Pulmonary artery endothelial cell (primary cell): Measurements from ENCODE around the gene COL5A2. TPM values are rescaled to one million over a fixed set of nuclear protein-coding genes. Genes with fewer than 3 reads are reported as not detected.

ENCODE experiments used
- DNase-seq: peaks from one replicate; pipeline ENCODE4 v3.0.0-alpha.2; 2011; ENCODE audit warnings: low read depth, low spot score
- total RNA-seq: library from RNA; depleted of rRNA; stranded (reverse); fragments of >200 nt; gene quantifications from 2 replicates; pipeline ENCODE4 v1.2.3, GENCODE V29; 2014

The COL5A2 gene
- total RNA-seq, 1 donor from 2014 or later = 188 TPM

DNA sequence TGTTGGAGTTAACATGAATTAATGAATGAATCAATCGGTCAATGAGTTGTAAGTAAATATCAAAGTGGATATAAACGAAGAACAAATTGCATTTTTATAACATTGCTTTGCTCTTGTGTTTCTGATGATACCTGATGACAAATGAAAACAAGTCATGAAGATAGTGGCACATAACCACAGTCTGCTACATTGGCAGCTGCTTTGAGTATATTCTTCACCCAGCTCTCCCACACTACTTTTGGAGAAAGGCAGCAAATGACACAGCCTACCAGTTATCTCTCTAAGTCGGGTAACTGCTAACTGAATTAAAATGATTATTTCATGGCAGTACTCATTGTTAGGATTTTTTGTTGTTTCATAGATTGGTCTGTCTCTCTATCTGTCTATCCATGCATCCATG, 76.8 kb downstream of the COL5A2 start:
- no peak for DNase-seq

DNA sequence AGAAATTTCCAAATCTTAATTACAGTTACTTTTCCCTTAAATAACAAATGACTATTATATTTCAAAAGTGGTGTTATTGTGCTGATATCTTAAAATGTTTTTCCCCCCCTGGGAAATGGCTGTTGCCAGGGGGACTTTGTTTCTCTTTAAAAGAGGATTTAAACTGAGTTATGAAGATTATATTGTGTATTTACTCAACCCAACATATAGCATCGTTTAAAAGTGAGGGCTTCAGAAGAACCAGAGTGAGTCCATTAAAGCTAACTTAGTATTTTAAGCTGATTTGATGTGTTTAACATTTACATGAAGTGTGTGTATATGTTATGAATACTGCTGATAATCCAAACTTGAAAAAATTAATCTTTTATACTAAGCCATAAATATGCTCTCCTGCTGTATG, 81.6 kb downstream of the COL5A2 start:
- DNase-seq = no peak

DNA sequence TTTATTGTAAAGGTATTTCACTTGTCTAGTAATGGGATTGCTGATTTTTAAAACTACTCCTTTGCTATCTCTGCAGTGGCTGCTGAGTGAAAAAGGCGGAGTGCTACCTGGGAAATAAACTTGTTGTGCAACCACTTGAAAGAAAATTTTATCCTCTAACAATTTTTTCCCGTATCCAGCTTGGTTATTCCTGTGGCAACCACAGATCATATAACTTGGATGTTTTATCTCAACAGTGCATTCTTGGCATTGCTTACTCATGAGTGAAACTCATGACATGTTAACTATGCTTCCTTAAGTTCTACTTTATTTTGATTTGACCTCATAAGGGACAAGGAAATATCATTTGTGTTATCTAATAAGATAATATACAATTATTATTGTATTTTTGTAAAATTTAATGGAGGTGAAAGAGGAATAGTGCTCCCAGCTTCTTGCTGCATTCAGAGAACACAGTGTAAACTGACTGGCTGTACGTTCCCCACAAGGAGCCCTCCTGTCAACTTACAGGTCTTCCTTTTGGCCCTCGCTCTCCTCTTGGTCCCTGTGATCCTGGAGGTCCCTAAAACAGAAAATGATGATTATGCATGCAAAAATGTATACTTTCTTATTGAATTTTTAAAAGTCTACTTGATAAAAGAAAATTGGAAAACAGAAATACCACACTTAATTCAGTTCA, 82.7 kb downstream of the COL5A2 start:
- DNase-seq = peak; percentile 36

DNA sequence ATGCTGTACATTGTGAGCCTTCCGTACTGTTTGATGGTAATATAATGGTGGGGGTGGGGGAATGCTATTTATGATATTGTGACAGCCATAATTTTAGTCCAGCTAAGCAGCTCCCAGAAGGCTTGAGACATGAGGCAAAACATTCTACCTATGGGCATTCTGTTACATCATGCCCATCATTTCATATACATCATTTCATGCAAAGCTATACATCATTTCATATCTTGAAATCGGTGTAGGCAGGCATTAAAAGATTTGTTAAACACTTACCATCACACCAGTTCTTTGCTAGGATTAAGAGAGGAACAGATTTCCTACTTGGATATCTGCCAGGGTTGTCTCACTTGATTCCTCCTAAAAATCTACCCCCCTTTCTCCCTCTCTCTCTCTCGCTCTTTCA, 84.5 kb downstream of the COL5A2 start:
- DNase-seq = no peak

DNA sequence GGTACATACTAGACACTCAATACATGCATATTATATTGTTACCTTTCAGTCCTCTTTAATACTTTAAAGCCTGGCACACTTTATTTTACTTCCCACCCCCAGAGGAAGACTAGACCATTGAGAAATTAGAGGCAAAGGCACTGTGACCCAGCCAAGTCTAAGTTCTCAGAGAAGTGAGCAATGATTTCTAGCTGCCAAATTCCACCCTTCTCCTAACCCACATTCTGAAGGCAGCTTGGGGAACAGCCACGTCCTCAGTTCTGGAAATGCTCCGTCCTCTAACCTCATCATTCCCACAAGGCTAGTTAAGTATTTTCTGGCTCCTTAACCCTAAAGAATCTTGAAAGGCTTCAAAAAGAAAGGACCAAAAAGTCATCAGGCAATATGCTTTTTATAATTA, 86.6 kb downstream of the COL5A2 start:
- DNase-seq = no peak

DNA sequence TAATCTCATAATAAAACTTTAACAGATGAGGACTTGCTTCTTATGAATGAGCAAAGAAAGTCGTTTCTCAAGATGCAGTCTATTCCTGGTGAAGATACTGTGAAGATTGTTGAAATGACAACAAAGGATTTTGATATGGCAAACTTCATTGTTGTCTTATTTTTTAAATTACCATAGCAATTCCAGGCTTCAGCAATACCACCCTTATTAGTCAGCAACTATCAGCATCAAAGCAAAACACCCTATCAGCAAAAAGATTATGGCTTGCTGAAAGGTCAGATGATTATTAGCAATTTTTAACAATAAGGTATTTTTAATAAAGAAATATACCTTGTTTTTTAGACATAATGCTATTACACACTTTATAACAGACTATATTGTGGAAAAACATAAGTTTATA, 88.3 kb downstream of the COL5A2 start:
- no peak for DNase-seq

DNA sequence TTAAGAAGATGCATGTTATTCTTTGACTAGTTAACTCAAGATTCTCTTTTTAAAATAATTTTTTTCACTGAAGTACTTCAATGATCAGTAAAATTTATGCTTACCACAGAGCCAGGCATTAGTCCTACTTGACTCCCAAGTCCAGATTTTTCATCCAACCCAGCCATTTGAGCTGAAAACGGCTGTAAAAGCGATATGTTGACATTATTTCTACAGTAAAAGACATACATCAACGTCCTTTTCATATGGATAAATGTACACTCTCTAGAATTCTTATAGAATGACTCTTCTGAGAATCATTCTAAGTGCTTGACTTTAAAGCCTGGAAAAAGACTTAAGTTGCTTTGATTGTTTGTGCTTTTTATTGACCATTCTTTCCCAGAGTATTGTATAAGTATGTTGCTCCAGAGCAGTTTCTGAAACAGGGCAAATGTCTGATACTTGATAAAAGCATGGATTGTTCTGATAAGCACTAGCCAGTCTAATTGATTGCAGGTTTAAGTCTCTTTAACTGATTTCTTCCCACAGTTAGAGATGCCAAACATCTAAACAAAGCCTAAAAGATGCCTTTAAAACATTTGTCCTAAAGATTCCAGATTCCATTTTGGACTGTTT, 90.9 kb downstream of the COL5A2 start:
- DNase-seq = no peak

DNA sequence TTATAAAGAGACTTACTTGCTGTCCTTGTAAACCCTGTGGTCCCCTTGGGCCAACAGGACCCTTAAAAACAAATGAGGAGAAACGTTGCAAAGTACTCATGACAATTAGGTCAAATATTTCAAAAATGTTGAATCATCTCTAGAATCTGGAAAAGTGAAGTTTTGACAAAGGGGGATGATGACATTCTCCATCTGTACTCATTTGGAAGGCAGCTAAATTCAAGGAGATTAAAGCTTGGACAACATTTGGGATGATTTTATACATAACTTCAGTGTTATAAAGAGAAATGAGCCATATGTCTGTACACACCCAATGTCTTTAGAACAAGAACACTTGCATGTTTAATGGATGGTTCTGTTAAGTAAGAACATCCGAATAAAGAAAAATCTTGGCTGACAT, 92.9 kb downstream of the COL5A2 start:
- DNase-seq = no peak

DNA sequence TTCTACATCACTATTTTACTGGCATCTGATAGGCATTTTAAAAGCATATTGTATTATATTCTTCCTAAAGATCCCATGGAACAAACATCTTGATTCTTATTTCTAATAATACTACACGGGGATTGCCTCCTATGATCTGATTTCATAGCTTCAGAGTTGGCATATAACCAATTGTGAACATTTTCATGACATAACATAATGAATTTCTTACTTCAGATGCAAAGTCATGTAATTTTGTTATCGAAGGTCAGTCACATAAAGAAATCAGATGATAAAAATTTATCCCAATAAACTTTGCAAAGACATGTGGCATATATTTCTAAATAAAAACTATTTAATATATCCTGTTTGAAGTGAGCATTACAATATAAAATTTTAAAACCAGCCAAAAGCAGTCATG, 93.3 kb downstream of the COL5A2 start:
- no peak for DNase-seq

DNA sequence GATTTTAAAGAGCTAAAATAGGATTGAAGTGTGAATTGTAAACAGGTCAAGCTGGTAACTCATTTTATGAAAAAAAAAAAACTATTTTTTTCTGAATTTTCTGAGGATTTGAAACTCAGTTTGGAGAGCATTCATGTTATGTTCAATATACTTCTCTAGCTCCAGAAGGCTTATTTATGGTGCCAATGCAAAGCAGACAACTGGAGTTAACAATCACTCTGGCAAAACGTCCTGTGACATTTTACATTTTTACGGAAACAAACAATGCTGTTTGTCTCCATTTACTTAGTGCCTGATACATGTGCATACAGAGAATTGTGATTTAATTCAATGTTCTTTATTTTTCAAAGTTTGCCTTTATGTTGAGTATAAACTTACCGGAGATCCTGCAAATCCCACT, 96.0 kb downstream of the COL5A2 start:
- DNase-seq = no peak

DNA sequence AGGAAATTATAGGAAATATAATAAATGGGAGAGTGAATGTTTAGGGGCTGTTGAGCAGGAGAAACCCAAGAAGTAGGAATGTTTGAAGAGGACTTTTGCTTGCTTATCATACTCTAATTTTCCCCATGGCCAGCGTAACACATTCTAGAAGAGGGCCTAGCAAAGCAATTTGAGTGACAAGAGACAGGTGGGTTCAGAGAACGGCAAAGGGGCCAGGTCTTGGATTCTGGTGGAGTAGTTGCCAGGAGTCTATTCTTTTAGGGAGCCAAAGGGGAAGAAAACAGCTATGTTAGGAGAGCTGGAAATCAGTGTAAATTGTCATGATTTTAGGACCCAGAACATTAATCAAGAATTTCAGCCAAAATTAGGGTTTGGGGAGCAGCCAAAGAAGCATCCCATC, 96.5 kb downstream of the COL5A2 start:
- DNase-seq = no peak

DNA sequence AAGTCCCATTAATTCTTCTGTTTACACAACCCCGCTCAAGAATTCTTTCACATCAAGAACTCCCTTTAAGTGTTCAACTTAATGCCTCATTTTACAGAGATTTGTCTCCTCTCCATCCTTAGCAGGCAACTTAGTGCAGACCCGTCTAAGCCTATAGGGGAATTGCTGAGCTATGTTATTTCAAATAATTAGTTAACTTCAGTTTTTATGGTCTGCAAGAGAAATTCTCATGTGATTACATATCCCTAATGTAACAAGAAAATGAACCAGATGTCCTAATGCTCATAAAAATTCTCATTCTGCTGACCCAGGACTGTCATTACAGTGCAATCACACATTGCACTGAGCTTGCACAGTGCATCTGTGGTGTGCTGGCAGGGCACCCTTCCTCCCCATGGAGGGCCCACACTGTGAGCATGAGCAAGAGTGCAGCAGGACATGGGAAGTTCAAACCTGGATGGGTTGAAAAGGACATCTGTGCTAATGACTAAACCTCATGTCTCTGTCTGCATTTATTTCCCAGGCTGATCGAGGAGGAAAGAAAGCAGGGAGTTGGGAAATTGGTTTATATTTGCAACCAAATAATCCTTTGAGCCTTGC, 97.1 kb downstream of the COL5A2 start:
- DNase-seq = no peak

DNA sequence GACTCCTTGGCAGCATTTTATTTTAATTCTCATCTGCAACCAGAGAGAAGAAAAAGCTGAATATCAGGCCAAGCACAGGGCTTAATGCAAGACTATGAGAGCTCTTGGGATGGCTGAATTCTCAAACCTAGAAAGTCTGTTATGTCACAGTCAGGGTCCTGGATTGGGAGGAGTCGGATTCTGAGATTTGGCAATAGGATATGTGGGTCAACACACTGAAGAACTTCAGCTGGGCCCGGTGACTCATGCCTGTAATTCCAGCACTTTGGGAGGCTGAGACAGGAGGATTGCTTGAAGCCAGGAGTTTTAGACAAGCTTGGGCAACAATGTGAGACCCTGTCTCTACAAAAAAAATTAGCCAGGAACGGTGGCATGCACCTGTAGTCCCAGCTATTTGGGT, 103.0 kb downstream of the COL5A2 start:
- no peak for DNase-seq

DNA sequence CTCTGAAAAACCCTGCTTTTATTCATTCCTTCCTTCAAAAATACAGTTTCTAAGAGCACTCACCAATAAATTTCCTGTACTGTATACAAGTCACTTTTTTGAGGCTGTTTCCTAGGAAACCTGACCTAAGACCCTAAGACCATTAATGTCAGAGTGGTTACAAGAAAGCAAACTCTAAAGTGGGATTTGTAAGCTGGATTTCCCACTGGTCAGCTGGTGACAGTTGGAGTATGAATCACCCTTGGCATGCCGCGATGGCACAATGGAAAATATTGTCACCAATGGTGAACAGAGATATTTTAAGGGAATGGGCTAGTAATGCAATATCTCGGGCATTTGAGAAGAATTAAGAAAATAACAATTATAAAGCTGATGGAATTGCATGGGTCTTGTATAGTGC, 103.4 kb downstream of the COL5A2 start:
- no peak for DNase-seq

DNA sequence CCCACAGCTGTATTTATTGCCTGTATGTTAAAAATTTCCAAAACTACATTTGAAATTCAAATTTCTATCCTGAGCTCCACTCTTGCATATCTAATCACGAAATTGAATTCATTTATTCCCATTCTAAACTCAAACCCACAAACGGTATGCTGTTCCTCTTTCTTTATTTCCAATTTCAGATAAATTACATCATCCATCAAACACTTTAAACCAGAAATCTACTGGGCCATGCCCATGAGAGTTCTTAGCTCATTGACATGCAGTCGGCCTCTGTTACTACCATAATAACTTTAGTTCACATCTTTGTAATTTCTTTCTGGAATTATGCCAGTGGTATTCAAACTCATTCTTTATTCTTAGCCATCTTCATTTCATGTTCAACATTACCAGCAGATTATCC, 105.1 kb downstream of the COL5A2 start:
- DNase-seq = no peak

DNA sequence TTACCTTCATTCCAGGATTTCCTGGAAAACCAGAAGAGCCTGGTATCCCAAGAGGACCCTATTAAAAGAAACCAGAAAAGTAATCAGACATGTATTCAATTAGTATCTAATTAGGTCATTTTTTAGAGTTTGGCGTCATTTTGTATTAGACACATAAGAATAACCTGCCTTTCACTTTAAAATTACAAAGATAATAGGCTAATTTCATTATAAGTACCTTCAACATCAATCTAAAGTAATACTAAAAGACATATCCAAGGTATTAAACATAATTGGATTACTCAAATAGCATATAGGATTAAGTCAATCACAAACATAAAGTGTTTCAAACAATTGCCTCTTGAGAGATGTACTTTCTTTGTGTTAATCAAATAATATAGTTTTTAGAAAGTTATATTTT, 107.5 kb downstream of the COL5A2 start:
- DNase-seq = no peak

DNA sequence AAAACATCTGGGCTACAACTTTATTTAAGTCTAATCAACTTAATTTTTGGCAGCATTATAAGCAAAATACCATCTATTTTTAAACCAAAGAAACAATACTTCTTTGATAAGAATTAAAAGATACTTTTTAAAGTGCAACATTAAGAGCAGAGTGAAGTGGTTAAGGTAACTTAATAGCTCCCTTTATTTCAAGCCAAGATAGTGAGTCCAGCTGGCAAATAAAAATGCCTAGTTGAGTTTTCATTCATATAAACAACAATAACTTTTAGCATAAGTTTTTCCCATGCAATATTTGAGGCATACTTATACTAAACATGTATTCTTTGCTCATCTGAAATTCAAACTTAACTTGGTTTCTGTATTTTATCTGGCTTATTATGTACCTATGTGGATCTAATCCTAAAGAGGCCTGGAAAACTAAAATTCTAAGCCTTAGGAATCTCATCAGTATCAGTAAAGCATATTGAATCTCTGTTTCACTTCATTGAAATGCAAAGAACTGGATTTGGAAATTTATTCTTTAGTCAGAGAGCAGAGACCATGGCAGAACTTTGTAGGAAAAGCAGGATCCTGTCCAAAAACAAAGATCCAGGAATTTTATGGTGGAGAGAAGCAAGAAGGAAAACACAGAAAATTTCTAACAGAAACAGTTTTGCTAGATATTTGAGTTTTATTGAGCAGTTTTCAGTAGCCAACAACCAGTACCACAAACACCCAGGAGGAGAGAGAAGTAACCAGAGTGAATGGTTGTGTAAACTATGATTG, 109.5 kb downstream of the COL5A2 start:
- DNase-seq = no peak

DNA sequence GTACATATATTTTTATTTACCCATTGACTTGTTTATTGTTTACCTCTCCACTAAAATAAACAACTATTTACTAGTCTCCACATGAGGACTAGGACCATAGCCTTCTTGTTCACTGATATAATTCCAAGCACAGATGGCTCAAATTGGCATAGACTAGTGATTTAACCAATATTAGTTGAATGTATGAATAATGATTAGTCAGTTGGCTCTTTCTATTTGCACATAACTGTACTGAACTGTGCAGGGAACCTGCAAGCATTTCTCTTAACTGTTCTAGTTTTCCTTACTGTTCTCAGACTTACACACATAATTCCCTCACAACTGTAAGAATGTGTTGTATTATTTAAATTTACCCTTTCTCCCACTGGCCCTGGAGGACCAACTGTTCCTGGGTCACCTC, 113.5 kb downstream of the COL5A2 start:
- DNase-seq = no peak

DNA sequence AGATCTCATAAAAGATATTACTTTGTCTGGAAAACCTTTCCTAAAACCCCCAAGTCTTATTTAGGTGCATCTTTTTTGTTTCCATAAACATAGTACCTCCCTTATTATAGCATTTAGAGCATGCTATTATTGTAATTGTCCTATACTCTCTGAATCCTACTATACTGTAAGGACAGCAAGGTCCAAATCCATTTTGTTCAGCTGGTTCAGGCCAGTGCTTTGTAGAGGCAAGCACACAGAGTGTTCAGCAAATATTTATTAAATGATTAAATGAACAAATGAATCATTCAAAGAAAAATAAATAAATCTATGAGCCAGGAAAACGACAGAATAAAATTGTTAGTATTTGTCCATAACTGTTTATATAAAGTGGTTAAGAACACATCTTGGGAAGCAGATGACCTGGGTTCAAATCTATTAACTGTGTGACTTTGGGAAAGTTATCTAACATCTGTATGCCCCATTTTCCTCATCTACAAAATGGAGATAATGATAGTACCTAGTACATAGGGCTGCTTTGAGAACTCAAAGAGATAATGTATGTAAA, 119.4 kb downstream of the COL5A2 start:
- DNase-seq = no peak

DNA sequence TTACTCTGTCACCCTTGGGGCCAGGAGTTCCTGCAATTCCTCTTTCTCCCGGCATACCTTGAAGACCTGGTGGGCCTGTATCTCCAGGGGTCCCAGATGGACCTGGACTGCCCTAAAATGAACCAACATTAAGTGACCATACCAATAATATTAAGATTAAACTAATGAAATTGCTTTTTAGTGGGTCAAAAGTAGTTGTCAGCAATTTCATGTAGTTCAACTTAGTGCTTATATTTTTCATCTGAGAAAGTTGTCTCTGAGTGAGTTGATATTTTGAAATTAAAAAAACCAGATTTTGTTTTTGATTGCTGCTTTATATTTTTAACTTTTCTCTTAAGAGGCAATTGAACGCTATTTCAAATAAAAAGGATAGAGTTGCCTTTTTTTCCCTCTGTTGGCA, 122.2 kb downstream of the COL5A2 start:
- DNase-seq = no peak

DNA sequence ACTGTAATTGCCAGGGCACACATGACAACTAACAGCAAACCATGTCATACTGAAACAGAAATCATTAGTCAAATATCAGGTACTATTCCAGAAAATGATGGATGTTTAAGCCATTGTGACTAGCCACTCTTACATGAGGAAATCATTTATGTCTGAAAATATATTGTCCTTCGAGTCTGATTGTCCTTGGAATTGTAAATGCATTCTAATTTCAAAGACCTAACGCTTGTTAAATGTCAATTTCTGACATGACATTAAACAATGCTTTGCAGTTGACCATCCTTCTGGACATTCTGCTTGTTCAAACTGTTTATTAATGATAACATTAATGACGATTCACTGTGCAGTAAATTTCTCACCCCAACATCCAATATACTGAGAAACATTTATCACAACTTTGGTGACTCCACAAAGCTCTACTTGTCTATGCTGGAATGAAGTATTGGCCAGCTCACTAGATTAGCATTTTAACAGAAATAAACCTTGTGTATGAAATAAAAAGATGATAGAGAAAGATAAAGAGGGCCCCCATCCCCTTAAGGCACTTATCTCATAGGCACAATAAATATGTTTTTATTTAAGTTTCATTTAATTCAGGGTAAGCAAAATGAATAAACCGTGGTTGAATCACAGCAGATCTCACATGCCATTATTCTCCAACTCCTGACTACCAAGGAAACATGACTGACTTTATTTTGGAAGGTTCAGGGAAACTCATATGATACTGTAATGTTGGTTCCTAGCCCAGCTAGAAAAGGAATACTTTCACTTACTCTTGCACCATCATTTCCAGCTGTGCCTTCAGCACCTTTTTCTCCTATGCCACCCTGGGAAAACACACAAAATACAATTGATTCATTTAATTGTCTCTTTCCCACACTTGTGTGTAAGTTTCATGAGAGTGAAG, 123.1 kb downstream of the COL5A2 start:
- no peak for DNase-seq
